Activated CD4-positive, alpha-beta T cell treated with anti-CD3 and anti-CD28 coated beads, Interleukin-2, amount 50 U/mL, for 16 hours (primary cell): Measurements from ENCODE around the gene DCAF8.

Experiments
- DNase-seq: peaks from one replicate; pipeline ENCODE4 v3.0.0-alpha.2; 2020

The DCAF8 gene

GRCh38 chr1:160200786-160201185 lies 61.6 kb downstream of the DCAF8 start:
- no peak for DNase-seq

GRCh38 chr1:160197231-160197630 lies 65.1 kb downstream of the DCAF8 start:
- DNase-seq, result no peak

GRCh38 chr1:160196143-160196542 lies 66.2 kb downstream of the DCAF8 start:
- DNase-seq, result no peak

GRCh38 chr1:160194737-160195059 lies 67.7 kb downstream of the DCAF8 start:
- DNase-seq, result no peak

GRCh38 chr1:160193832-160194736 lies 68.3 kb downstream of the DCAF8 start:
- no peak for DNase-seq

GRCh38 chr1:160193091-160193819 lies 69.1 kb downstream of the DCAF8 start:
- peak; percentile 80 for DNase-seq

GRCh38 chr1:160192234-160192633 lies 70.1 kb downstream of the DCAF8 start:
- no peak for DNase-seq

- DNase-seq, result no peak
These were observed 70.6 kb downstream of the DCAF8 start for GRCh38 chr1:160191756-160192155.

GRCh38 chr1:160189649-160190625 lies 72.4 kb downstream of the DCAF8 start, which contains the start of gene CASQ1:
Gene CASQ1, plus strand, starts transcription at chr1:160190575. Its CDS starts 177 bp downstream, at chr1:160190752.
- DNase-seq, result no peak

- DNase-seq, result no peak
These were observed 74.0 kb downstream of the DCAF8 start for GRCh38 chr1:160188341-160188740.

GRCh38 chr1:160187407-160187806 lies 74.9 kb downstream of the DCAF8 start:
- DNase-seq, result no peak

- no peak for DNase-seq
These were observed 75.6 kb downstream of the DCAF8 start for GRCh38 chr1:160186729-160187128.

GRCh38 chr1:160186246-160186645 lies 76.1 kb downstream of the DCAF8 start:
- DNase-seq, result no peak

GRCh38 chr1:160179336-160179735 lies 83.0 kb downstream of the DCAF8 start:
- no peak for DNase-seq

- DNase-seq, result no peak
These were observed 83.6 kb downstream of the DCAF8 start for GRCh38 chr1:160178731-160179130.

GRCh38 chr1:160177667-160178066 lies 84.7 kb downstream of the DCAF8 start:
- DNase-seq, result no peak

GRCh38 chr1:160177231-160177630 lies 85.1 kb downstream of the DCAF8 start:
- no peak for DNase-seq

- no peak for DNase-seq
These were observed 90.4 kb downstream of the DCAF8 start for GRCh38 chr1:160171980-160172379.

- no peak for DNase-seq
These were observed 91.0 kb downstream of the DCAF8 start for GRCh38 chr1:160171354-160171753.

GRCh38 chr1:160169553-160170399 lies 92.6 kb downstream of the DCAF8 start:
- DNase-seq, result peak; percentile 32

GRCh38 chr1:160168609-160169369 lies 93.6 kb downstream of the DCAF8 start:
- no peak for DNase-seq
